Effector CD4-positive, alpha-beta T cell (primary cell): ENCODE data around the gene EXOC2.
"Not testable (repeated sequence)": the region's sequence is repeated elsewhere in the genome, so short reads cannot be mapped to it uniquely, and the experiment has no call there.

Source experiments
- DNase-seq: peaks from one replicate; pipeline ENCODE4 v3.0.0-alpha.2; 2020

The EXOC2 gene

DNA sequence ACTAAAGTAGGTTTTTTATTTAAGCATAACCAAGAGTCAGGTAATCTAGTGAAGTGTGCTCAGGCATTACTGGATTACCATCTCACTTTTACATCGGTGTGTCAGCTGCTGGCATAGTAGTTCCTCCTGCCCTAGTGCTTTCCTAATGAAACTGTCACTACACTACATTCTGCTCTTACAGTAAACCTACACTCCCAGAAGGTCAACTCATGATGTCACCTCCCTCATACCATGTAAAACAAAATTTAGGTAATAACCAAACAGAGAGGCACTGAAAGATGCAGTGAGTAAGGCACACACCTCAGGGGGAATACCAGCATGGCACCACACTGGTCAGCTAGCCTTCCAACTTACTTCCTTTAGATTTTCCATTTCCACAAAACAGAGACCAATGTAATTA is 59.3 kb downstream of the EXOC2 start:
- DNase-seq, result no peak

DNA sequence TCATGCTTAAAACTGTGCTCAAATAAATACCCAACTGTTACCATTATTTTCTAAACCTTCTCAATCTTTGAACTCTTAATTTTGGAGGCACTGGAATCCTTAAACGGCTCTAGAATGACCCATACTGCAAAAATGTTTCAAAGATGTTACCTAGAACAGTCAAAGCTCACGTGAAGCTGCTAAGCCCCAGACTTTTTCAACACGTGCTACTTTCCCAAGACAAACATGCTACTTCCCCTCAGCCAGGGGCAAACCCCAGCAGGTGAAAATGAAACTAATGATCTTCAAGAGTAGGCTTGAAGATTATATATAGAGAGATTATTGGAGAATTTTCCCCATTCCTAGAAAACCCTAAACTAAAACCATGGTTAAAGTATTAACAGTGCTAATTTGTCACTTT is 64.2 kb downstream of the EXOC2 start:
- no peak for DNase-seq

DNA sequence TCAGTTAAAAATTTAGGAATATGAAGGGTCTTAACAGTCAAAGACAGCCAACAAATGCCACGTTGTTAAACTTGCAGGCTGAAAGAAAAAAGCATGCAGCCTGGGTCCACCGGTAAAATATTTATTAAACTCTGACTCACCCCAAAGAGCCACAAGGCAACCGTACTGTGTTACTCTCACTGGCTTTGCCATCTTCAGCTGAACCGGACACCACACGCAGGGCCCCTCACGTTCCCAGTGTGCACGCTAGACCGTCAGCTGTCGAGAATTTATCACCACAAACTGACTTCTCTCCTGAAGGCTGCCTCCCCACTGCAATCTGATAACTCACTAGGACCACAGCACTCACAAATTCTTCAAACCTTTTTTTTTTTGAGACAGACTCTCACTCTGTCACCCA is 66.7 kb downstream of the EXOC2 start:
- no peak for DNase-seq

DNA sequence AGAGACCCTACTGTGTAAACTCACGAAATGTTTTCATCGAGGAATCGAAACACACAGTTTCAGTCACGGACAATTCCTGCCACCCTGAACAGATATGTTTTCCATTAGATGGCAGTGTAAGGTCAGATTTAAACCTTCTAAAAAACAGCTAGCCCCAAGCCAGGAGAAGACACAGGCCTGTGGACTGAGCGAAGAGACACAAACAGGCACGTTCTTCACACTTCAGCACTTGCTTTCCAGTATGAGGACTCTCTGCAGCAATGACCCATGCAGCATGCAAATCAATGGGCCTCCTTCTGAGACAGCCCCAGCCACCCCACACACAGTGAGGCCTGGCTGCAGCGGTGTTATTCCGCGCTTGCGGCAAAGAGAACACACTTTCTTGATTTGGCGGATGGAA is 68.0 kb downstream of the EXOC2 start:
- DNase-seq, result no peak

DNA sequence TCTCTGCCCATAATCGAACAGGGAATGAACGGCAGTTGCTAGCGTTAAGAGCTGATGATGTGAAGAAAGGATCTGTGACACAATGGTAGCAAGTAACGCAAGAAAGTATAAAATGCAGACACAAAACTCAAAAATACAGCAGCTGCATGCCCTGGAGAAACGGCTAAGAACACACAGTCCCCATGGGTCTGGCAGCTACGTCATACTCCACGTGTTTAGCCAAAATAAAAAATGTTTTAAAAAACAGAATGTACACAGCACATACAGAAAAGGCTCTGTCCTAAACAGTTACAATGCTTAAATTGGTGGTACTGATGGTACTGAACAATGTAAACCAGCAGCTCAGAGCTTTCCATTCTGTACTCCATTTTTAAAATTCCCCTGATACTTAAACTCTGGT is 70.5 kb downstream of the EXOC2 start:
- DNase-seq, result no peak

DNA sequence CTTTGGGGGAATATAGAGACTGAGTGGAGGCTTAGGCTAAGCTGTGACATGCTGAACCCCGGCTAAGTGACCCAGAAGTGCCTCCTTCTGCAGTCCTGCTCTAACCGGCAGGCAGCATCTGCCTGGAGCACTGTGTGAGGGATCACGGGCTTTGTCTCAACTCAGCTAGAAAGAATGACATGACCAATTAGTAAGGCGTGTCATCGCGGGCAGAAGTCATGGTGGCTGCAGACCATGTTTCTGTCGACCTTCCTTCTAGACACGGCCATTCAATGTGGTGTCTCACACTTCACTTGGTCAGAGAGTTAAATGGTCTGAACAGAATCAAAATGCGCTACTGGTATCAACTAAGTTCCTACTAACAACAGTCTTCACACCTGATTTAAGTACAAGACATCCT is 71.0 kb downstream of the EXOC2 start:
- DNase-seq, result no peak

DNA sequence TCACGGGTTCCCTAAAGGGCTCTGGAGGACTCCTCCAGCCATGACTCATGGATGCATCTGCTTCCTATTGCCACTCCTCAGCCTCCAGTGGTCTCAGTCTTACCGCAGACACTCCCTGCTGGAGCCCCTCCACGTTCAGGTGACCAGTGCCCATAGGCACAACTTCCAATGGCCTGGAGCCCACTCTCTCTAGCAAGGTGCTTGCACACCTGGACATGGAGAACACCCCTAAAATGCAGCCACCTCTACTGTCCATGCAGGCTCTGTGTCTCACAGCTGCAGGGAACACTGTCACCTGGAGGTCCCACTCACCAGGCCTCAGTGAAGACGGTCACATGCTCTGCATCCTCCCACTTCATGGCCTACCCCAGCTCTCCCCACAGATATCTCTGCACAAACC is 72.0 kb downstream of the EXOC2 start:
- no peak for DNase-seq

DNA sequence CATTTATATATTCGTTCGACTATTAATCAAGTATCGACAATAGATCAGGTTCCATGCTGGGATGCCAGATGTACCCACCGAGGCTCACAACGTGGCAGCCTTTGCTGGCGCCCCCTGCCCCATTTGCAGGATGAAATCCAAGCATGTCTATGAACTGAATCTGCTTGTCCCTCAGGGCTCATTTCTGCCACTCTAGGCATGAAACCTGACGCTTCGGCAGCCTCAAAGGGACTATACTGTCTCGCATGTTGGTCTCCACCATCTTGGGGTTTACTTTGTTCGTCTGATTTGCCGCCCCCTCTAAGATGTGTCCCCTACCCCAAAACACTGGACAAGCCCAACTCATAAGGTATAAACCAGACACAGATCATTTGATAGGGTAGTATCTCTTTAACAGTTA is 72.8 kb downstream of the EXOC2 start:
- no peak for DNase-seq

DNA sequence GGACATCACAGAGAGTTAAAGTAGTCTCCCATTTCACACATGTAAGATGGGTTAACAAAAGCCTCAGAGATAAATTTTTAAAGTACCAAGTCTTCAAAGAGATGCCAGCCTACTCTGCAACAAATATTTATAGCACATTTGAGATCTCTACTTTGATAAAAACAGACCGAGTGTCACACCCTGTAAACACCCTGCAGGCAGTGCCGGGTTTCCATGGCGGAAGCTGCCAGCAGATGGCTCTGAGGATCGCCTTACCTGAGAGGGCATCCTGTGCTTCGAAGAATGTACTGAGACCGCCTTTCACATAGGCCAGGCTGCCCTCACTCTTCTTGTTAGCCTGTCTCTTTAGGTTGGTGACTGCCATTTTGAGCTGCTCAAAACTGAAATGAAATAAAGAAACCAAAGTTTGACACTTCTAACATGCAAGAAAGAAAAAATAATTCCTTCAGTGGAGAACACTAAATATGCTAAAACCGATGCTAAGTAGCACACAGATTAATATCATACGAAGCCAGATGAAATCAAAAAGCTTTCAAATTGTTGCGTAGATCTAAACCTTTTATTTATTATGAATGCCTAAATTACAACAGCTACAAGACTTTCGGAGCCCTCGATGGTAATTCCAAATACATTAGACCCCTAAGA is 75.4 kb downstream of the EXOC2 start:
- DNase-seq, result no peak

DNA sequence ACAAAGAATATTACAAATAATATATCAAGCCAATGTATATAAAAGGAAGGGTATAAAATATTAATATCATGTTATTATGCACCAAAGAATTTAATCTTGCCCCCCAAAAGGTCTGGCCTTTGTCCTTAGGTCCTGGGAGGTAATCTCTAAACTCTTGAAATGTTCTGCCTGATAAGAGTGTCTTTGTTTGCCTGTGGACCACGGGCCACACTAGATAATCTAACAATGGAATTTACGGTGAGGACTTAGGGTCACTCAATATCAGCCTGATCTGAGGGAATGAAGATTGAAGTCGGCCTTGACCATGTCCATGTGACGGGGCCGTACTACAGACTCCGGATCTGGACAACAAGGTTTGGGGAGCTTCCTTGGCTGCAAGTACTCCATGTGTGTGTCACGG is 79.0 kb downstream of the EXOC2 start:
- DNase-seq, result no peak

DNA sequence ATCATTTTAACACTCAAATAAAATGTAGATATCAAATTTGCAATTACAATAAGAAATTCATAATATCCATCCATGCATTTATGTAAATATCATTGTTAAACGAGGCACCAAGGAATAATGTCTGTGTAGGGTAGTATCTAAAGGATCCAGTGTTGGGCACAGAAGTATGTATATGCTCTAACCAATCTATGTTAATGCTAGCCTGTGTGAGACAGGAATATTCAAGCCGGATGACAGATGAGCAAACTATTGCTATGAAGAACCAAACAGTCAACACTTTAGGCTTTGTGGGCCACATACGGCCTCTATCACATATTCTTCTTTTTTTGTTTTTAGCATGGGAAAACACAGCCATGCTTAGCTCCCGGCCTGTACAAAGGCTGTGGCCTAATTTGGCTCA is 81.0 kb downstream of the EXOC2 start:
- DNase-seq, result no peak

DNA sequence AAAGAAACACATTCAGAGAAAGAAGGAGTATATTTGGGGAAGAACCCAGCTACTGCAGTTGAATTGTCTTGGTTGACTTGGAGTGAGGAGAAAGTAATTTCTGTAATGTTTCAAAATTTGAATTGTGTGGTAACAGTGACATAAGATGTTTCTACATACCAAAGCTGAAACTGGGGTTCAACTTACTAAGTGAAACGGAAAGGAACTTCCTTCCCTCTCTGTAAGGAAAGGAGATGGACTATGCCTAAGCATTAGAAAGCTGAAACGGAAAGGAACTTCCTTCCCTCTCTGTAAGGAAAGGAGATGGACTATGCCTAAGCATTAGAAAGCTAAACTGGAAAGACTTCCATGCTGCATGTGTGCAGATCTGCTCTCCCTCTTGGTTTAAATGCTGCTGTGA is 82.1 kb downstream of the EXOC2 start:
- no peak for DNase-seq

DNA sequence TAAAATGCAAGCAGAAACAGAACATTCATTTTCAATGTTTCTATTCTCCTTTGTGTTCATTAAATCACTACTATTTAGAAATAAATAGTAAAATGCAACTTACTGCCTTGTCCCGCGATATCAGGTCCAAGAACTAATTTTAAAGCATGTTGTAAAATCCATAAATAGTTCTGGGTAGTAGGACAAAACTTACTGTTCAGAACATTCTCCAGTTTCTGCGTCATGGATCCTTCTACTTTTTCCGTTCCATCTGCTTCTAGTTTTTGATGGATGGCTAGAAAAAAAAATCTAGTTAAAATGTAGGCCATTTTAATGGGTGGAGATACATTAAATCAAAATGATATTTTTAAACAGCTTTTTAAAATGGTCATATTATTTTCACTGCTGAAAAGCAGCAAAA is 83.0 kb downstream of the EXOC2 start:
- DNase-seq, result no peak

DNA sequence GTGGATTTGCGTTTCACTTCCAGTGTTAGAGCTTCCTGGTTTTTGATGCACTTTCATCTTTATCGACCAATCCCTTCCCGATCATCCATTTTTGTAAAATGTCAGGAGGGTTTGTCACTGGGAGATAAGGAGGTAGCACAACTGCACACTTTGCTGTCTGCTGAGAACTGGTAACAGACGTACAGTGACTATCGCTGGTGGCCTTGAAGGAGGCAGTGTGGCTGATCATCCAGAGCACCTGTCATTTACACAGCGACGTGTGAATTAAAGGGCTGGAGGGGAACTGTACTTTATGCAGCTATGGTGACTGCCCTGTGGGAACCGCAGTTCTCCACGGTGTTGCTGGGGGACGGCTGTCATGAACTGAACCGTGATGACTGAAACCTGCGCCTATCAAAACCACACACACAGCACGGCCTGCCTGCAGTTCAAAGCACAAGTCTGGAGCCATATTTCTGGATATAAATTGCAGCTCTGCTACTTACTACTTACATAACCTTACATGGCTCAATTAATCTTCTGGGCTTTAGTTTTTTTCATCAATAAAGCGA is 86.0 kb downstream of the EXOC2 start:
- no peak for DNase-seq

DNA sequence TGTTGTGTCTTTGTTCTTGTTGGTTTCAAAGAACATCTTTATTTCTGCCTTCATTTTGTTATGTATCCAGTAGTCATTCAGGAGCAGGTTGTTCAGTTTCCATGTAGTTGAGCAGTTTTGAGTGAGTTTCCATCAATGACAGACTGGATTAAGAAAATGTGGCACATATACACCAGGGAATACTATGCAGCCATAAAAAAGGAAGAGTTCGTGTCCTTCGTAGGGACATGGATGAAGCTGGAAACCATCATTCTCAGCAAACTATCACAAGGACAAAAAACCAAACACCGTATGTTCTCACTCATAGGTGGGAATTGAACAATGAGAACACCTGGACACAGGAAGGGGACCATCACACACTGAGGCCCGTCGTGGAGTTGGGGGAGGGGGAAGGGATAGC is 87.0 kb downstream of the EXOC2 start:
- not testable (repeated sequence) for DNase-seq

DNA sequence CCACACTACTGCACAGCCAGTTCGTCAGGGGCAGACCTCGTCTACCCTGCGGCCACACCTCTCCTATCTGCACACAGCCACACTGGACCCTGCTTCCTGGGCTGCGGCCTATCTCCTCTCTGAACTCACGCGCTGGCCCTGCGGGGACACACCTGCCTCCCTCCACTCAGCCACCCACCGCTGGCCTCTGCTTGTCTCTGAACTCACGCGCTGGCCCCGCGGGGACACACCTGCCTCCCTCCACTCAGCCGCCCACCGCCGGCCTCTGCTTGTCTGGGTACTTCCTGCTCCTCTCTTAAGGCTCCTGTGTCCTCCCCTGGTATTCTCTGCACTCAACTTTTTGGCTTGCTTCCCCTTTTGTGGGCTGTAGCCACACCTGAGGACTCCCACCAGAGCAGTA is 88.4 kb downstream of the EXOC2 start:
- no peak for DNase-seq

DNA sequence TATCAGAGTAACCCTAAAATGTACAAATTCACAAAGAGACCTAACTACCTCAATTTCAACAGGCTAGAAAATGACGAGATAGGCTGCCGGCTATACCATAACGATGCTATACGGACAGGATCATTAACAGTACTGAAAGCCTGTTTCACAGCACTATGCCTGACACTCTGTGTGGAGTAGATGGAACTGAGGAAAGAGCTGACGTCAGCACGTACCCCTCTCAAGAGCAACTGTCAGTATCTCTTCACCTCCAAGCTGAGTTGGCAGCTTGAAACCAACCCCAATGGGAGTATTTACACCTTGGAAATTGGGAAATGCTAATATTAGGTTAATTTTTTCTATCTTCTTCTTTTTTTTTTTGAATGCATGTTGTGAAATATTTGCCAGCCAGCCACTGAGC is 89.7 kb downstream of the EXOC2 start:
- DNase-seq, result no peak

DNA sequence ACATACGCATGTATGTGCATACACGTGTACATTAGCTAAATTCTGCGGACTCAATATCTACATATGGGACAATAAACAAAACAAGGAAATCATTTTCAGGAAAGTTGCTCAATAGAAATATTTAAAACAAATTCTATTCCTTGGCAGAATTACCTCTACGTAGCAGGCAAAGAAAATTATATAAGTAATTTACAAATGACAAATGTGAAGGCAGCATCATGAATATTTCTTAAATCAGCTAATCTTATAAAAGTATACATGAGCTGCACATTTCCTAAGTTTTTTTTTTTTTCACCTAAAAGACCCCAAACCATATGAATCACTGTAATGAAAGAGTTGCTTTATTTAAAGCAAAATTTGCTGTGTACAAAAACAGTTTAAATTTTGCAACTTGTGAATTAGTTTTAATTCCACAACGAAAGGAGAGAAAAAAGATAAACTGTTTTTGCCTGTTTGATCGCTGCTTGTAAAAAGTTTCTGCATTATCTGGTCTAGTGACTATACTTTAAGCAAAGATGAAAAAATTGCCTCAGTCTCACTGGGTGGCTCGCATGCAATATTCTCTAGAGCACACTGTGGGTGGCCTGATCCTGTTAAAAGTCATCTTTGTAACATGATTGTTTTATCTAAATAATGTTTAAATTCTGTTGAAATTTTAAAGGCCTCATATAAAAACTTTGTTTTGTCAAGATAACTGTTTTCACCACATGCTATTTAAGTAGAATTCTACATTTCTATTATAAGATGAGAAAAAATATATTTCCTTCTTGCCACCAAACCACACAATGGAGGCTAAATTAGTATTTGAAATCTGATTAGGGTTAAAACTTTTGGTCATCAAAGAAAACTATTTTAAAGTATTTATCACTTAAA is 93.1 kb downstream of the EXOC2 start:
- DNase-seq, result no peak

DNA sequence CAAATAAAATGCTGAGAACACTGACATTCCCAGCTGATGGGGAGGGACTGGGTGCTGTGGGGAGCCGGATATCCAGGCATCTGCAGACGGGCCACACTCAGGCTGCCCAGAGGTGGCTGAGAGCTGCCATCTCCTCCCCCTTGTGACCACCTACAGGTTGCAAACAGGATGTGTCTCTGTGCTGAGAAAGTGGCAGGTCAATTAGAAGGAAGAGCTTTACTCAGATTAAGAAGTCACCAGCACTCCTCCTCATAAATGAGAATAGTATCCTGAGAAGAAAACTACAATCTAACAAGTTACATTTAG is 99.1 kb downstream of the EXOC2 start:
- DNase-seq, result no peak

DNA sequence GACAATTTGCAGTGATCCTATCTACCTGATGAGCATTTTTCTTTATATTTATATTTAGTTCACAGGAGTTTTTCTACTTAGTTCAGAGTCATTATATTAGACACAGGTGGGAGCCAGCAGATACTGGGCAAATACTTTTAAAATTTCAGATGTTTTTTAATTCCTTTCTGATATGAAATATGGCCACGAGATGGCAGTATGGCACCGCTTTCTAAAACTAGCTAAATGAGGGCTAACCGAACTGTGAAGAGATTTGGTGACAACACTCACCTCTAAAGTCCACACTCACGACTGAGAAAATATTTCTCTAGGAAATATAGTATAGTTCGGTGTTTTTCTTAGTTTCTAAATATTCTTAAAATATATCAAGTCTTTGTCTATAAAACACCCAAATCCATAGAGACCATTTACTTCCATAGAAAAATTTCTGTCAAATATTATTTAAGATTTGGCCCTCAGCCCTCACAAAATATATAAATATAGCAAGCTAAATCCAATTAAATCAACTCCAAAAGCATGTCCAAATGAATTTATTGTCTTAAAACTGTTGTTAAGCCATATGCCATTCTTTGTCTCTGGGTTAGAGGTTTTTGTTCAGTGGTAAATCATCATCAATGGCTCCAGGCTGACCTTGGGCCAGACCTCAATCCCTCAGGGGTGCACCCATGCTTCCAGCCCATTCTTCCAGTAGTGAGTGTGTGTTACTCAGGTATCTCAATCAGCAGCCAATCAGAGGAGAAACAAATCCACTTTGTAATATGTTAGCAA is 99.6 kb downstream of the EXOC2 start:
- peak; percentile 61 for DNase-seq

DNA sequence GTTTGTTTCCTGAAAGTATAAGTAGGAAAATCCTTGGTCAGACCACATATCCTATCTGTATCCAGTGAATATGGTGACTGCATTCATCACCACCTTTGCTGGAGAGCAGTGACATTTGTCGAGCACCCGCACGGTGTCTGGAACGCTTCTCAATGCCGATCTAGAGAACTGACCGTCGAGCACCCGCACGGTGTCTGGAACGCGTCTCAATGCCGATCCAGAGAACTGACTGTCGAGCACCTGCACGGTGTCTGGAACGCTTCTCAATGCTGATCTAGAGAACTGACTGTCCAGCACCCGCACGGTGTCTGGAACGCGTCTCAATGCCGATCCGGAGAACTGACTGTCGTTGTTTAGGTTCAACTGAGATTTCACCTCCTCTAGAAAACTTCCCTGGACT is 103.8 kb downstream of the EXOC2 start:
- DNase-seq, result no peak

DNA sequence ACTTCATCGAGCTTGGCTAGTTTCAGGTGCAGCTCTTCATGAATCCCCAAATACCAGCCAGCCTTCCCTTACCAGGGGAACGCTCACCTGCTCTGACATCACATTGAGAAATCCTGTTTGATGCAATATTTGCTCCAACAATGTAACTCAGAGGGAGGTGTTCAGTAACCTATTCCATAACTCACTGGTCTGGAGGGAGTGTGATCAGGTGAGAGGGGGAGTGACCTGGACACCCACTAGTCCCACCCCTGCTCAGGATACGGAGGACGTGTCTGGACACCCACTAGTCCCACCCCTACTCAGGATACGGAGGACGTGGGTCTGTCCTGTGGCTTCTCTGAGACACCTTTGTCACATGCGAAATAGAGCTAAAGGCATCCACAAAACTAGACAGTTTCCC is 106.4 kb downstream of the EXOC2 start:
- DNase-seq, result no peak

DNA sequence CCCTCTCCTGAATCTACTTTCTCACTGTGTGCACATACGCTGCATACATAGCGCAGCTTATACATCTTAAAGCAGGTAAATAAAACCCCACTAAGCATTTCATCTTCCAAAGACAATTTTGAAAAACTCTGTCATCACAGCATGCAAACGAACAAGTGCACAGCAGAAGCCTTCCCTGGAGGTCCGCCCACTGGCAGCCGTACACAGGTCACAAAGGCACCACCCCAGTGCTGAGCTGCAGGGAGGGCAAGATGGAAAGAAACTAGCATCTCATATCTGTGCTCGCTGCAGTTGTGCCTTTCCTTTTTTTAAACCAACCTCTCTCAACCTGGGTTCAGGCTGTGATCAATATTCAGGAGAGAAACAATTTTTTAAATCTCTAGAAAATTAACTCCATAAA is 109.3 kb downstream of the EXOC2 start:
- DNase-seq, result no peak

DNA sequence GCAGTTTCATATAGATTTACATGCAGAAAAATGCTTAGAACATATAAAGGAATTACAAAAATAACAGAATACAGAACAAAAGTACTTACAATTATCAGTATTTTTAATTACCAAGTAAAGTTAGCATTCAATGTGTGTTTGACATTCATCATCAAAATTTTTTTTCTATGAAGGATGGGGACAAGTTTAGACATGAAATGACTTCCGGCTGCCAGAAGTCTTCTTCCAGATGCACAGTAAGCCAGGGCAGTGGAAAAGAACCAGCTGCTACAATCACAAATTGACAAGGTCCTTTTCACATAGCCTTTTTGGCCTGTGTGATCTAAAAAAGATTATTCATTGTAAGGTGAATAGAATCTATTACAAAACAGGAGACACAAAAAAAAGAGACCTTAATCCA is 109.8 kb downstream of the EXOC2 start:
- no peak for DNase-seq
